CD4-positive, alpha-beta T cell treated with Interleukin-15 for 4 hours (primary cell): ENCODE measurements around the gene STRN4.
"Not testable (repeated sequence)": the region's sequence is repeated elsewhere in the genome, so short reads cannot be mapped to it uniquely, and the experiment has no call there.

Source experiments
- DNase-seq: peaks from one replicate; pipeline ENCODE4 v3.0.0-alpha.2; 2020; ENCODE audit warnings: low spot score

Gene STRN4

GRCh38 chr19:46746281-46747057 lies at the start of gene STRN4:
Gene STRN4 (minus strand): TSS chr19:46746450. CDS start chr19:46746430, 20 bp downstream.
- DNase-seq, result peak; percentile 52

GRCh38 chr19:46791944-46792343 lies 45.7 kb upstream of the STRN4 start:
- DNase-seq, result peak; percentile 54

- DNase-seq, result no peak
Measured at GRCh38 chr19:46789371-46789770, 43.1 kb upstream of the STRN4 start.

GRCh38 chr19:46788968-46789338 lies 42.7 kb upstream of the STRN4 start:
- no peak for DNase-seq

- DNase-seq, result peak; percentile 98
Measured at GRCh38 chr19:46788262-46788967, 42.2 kb upstream of the STRN4 start, which contains the start of gene SLC1A5. Gene SLC1A5 (minus strand): TSS chr19:46788594. CDS start chr19:46787965, 629 bp downstream.

- peak; percentile 5 for DNase-seq
Measured at GRCh38 chr19:46787331-46788261, 41.3 kb upstream of the STRN4 start.

GRCh38 chr19:46787040-46787330 lies 40.7 kb upstream of the STRN4 start:
- DNase-seq, result no peak

- peak; percentile 90 for DNase-seq
Measured at GRCh38 chr19:46786236-46787039, 40.2 kb upstream of the STRN4 start.

- no peak for DNase-seq
Measured at GRCh38 chr19:46785980-46786235, 39.7 kb upstream of the STRN4 start.

GRCh38 chr19:46785054-46785979 lies 39.1 kb upstream of the STRN4 start:
- no peak for DNase-seq

- DNase-seq, result peak; percentile 37
Measured at GRCh38 chr19:46784262-46785053, 38.2 kb upstream of the STRN4 start.

- DNase-seq, result no peak
Measured at GRCh38 chr19:46783670-46784069, 37.4 kb upstream of the STRN4 start.

- no peak for DNase-seq
Measured at GRCh38 chr19:46782355-46783019, 36.2 kb upstream of the STRN4 start.

GRCh38 chr19:46777956-46778645 lies 31.9 kb upstream of the STRN4 start:
- not testable (repeated sequence) for DNase-seq

- no peak for DNase-seq
Measured at GRCh38 chr19:46776927-46777911, 31.0 kb upstream of the STRN4 start.

GRCh38 chr19:46775642-46776258 lies 29.5 kb upstream of the STRN4 start:
- no peak for DNase-seq

- no peak for DNase-seq
Measured at GRCh38 chr19:46773018-46773399, 26.8 kb upstream of the STRN4 start.
